Gastroesophageal sphincter (tissue), 4 donors: Measurements from ENCODE around the gene CEMIP. TPM values are rescaled to one million over a fixed set of nuclear protein-coding genes. Genes with fewer than 3 reads are reported as not detected.

Experiments used
- ATAC-seq: fragments of 150-250 bp; one replicate; pipeline ENCODE4 v1.9.1; 2016; ENCODE audit warnings: mild to moderate bottlenecking, moderate library complexity
- H3K27ac ChIP-seq, 4 donors: fragments of 200-600 bp; sonication (generic) in 3 of 4; 1 replicate in 3 of 4; 2 replicates in 1 of 4; pipeline ENCODE4 v1.5.1; 2016 to 2019
- H3K27me3 ChIP-seq: fragments of 200-600 bp; sonication (generic); one replicate; pipeline ENCODE4 v1.5.1; 2019
- H3K36me3 ChIP-seq, 2 donors: fragments of 200-600 bp; sonication (generic); one replicate each; pipeline ENCODE4 v1.5.1; 2019; ENCODE audit warnings: control low read depth in 1 of 2
- H3K4me1 ChIP-seq, 3 donors: fragments of 200-600 bp; sonication (generic); 1 replicate in 2 of 3; 2 replicates in 1 of 3; pipeline ENCODE4 v1.5.1; 2016 to 2019; ENCODE audit warnings: control low read depth in 2 of 3
- H3K4me3 ChIP-seq, 2 donors: fragments of 200-600 bp; sonication (generic); one replicate each; pipeline ENCODE4 v1.5.1; 2019; ENCODE audit warnings: mild to moderate bottlenecking in 1 of 2, moderate library complexity in 1 of 2
- H3K9me3 ChIP-seq, 3 donors: fragments of 200-600 bp; sonication (generic); one replicate each; pipeline ENCODE4 v1.5.1; 2017 to 2019; ENCODE audit warnings: control low read depth in 2 of 3
- CTCF ChIP-seq, 4 experiments: fragments of 200-600 bp in 2 of 4; fragments of 450-650 bp in 2 of 4; sonication (generic) in 1 of 4; IDR thresholded peaks; one replicate each; pipeline ENCODE4 v1.5.1; 2017 to 2019; ENCODE audit warnings: antibody characterized with exemption in 4 of 4, mild to moderate bottlenecking in 2 of 4, moderate library complexity in 2 of 4
- EP300 ChIP-seq: sonication (generic); formaldehyde crosslinking; IDR thresholded peaks from one replicate; pipeline ENCODE4 v1.6.1; 2017; ENCODE audit warnings: antibody characterized with exemption, mild to moderate bottlenecking
- POLR2A ChIP-seq, 2 donors: fragments of 450-650 bp; IDR thresholded peaks; one replicate each; pipeline ENCODE4 v1.6.1; 2017; ENCODE audit warnings: antibody characterized with exemption in 2 of 2, mild to moderate bottlenecking in 2 of 2, moderate library complexity in 1 of 2
- POLR2AphosphoS5 ChIP-seq: sonication (generic); formaldehyde crosslinking; IDR thresholded peaks from one replicate; pipeline ENCODE4 v1.6.1; 2017; ENCODE audit warnings: antibody characterized with exemption
- WGBS, 2 donors: methylation state at CpG; one replicate each; pipeline ENCODE4 v1.1.5; 2018; ENCODE audit warnings: low coverage in 1 of 2; 5-methylcytosine and 5-hydroxymethylcytosine counted together
- total RNA-seq, 4 donors: library from RNA; depleted of rRNA; stranded (reverse); fragments of >200 nt; gene quantifications; one replicate each; pipeline ENCODE4 v1.1.0, GENCODE V29; 2016

CEMIP gene
- total RNA-seq, 4 donors from 2014 or later = 0.35 to 0.54 TPM; not detected in 2

- no peak for ATAC-seq
- Histone ChIP-seq H3K9me3 (no peaks in the 10 kb centered on the region), H3K4me3 (no peak overlapping the region), H3K27ac (no peak overlapping the region), H3K36me3 (no peaks in the 10 kb centered on the region), H3K4me1 (no peaks in the 10 kb centered on the region), H3K27me3 (no peaks in the 10 kb centered on the region)
- 79 to 86% methylated on average over 1 to 2 of the region's 2 CpGs for WGBS, 2 donors
- no peak for TF ChIP-seq POLR2AphosphoS5
- no peak for TF ChIP-seq CTCF (IDR thresholded peaks at IDR 0.05)
- TF ChIP-seq POLR2A (IDR thresholded peaks at IDR 0.05) = no peak
- TF ChIP-seq EP300 = no peak
Observed at GRCh38 chr15:80883641-80884040, 104.5 kb downstream of the CEMIP start.

GRCh38 chr15:80885016-80885579, 105.9 kb downstream of the CEMIP start:
- no peak for TF ChIP-seq POLR2A (IDR thresholded peaks at IDR 0.05)
- no peak for TF ChIP-seq CTCF (IDR thresholded peaks at IDR 0.05)
- TF ChIP-seq EP300 = no peak
- no peak for TF ChIP-seq POLR2AphosphoS5
- no peaks in the 10 kb centered on the region for H3K27me3 ChIP-seq
- no peaks in the 10 kb centered on the region for H3K36me3 ChIP-seq
- peak; percentile 28 for ATAC-seq
- no peak overlapping the region for H3K27ac ChIP-seq
- 70 to 81% methylated on average over 3 to 5 of the region's 6 CpGs for WGBS, 2 donors
- no peaks in the 10 kb centered on the region for H3K9me3 ChIP-seq
- no peak overlapping the region for H3K4me3 ChIP-seq
- no peaks in the 10 kb centered on the region for H3K4me1 ChIP-seq

GRCh38 chr15:80887148-80887547, 108.0 kb downstream of the CEMIP start:
- no peak overlapping the region for H3K4me3 ChIP-seq
- no peak overlapping the region for H3K27ac ChIP-seq
- H3K27me3 ChIP-seq = no peaks in the 10 kb centered on the region
- WGBS, 2 donors = 49 to 52% methylated on average over 2 to 3 of the region's 4 CpGs
- TF ChIP-seq CTCF (IDR thresholded peaks at IDR 0.05) = no peak
- TF ChIP-seq POLR2A (IDR thresholded peaks at IDR 0.05) = no peak
- no peak for TF ChIP-seq POLR2AphosphoS5
- no peak for TF ChIP-seq EP300
- ATAC-seq = no peak
- no peaks in the 10 kb centered on the region for H3K4me1 ChIP-seq
- no peaks in the 10 kb centered on the region for H3K9me3 ChIP-seq
- no peaks in the 10 kb centered on the region for H3K36me3 ChIP-seq

- H3K27me3 ChIP-seq = no peaks in the 10 kb centered on the region
- TF ChIP-seq EP300 (no peak), CTCF (IDR thresholded peaks at IDR 0.05) (no peak), POLR2AphosphoS5 (no peak), POLR2A (IDR thresholded peaks at IDR 0.05) (no peak)
- no peaks in the 10 kb centered on the region for H3K4me1 ChIP-seq
- ATAC-seq = no peak
- no peaks in the 10 kb centered on the region for H3K9me3 ChIP-seq
- 90 to 91% methylated on average over 2 to 3 of the region's 3 CpGs for WGBS, 2 donors
- no peak overlapping the region for H3K27ac ChIP-seq
- H3K4me3 ChIP-seq = no peak overlapping the region
- peaks cover 0 to 7% of the 10 kb centered on the region in 2 donors for H3K36me3 ChIP-seq
Observed at GRCh38 chr15:80888846-80889245, 109.7 kb downstream of the CEMIP start.

GRCh38 chr15:80890341-80891005, 111.3 kb downstream of the CEMIP start:
- TF ChIP-seq CTCF (IDR thresholded peaks at IDR 0.05) (no peak), EP300 (no peak), POLR2A (IDR thresholded peaks at IDR 0.05) (no peak), POLR2AphosphoS5 (no peak)
- H3K27me3 ChIP-seq = no peaks in the 10 kb centered on the region
- no peaks in the 10 kb centered on the region for H3K9me3 ChIP-seq
- no peak overlapping the region for H3K4me3 ChIP-seq
- H3K4me1 ChIP-seq = no peaks in the 10 kb centered on the region
- peaks cover 0 to 7% of the 10 kb centered on the region in 2 donors for H3K36me3 ChIP-seq
- 76 to 89% methylated on average over 4 to 6 of the region's 8 CpGs for WGBS, 2 donors
- no peak overlapping the region for H3K27ac ChIP-seq
- ATAC-seq = no peak
